DLD1 (cell line): ENCODE results near the gene VTI1A.
"Not testable (repeated sequence)": the region's sequence is repeated elsewhere in the genome, so short reads cannot be mapped to it uniquely, and the experiment has no call there.

Experiments used
- in situ Hi-C: cut with HindIII; loops from 2 replicates; pipeline ENCODE4 v1.10.0; 2017; ENCODE audit warnings: low sequenced_read_pairs

Gene VTI1A

DNA sequence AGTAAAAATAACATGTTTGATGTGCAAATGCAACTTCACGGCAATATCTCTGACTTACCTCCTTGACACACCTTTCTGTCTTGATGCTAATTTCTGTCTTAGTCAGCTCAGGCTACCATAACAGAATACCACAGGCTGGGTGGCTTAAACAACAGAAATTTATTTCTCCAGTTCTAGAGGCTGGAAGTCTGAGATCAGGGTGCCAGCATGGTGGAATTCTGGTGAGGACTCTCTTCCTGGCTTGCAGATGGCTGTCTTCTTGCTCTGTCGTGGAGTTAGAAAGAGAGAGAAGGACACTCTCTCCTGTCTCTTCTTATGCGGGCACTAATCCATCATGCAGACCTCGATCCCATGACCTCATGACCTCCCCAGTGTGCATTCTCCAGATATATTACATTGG, 134.9 kb downstream of the VTI1A start:
- in situ Hi-C loops: no loop called here

- in situ Hi-C loops: no loop called here
Observed at GRCh38 chr10:112583236-112583939, 136.4 kb downstream of the VTI1A start.

- in situ Hi-C loops: no loop called here
Observed at GRCh38 chr10:112584276-112584675, 137.3 kb downstream of the VTI1A start.

DNA sequence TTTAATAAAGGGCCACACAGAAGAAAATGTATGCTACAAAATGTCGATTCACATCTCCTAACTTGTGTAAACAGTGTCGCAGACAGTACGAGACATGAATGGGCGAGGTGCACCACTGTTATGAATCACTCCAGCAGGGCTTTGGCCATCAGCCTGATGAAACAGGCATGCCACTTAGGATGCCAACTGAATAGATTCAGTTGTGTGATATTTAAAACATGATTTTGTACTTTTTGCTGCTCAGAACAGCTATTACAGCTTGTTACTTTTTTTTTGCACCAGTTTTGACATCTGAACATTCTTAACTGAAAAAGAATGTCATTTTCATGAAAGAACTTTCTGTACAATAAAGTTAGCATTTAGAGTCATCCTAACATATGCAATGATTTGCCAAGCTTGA, 138.1 kb downstream of the VTI1A start:
- in situ Hi-C loops: no loop called here

- in situ Hi-C loops: no loop called here
Observed at GRCh38 chr10:112585960-112586359, 138.9 kb downstream of the VTI1A start.

DNA sequence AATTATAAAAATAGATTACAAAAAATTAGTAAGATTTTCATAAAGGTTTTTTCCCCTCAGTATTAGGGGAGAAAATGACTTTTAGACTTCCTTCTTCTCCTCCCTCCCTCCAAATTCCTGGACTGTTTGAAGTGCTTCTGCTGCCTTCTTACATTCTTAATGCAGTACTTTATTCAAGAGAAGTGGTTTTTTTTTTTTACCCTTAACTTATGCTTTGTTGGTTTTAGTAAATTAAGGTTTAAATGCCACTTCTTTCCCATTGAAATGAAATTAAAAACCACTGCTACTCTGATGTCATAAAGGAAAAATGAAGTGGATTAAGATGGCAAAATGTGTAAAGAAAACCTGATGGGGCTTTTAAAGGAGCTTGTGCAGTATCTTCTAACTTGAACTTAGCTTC, 140.7 kb downstream of the VTI1A start:
- in situ Hi-C loops: no loop called here

GRCh38 chr10:112588225-112588990, 141.4 kb downstream of the VTI1A start:
- in situ Hi-C loops: no loop called here

- in situ Hi-C loops: no loop called here
Observed at GRCh38 chr10:112589081-112589480, 142.1 kb downstream of the VTI1A start.

- in situ Hi-C loops: not testable (repeated sequence)
Observed at GRCh38 chr10:112590786-112591185, 143.8 kb downstream of the VTI1A start.

DNA sequence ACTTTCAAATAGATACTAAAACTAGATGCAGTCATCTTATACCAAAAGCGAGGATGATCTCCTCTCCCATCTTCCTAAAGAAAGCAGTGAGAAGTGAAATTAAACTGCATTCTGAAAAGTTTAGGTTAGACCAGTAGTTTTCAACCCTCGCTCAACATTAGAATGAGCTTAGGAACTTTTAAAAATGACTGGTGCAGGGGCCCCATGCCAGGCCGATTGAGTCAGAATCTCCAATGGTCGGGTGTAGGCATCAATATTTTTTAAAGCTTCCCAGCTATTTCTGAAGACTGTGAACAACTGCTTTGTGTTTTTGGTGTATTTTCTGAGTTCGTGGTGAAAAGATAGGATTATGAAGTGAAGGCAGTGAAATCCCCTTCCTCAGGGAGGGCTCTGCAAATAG, 146.0 kb downstream of the VTI1A start:
- in situ Hi-C loops: no loop called here

DNA sequence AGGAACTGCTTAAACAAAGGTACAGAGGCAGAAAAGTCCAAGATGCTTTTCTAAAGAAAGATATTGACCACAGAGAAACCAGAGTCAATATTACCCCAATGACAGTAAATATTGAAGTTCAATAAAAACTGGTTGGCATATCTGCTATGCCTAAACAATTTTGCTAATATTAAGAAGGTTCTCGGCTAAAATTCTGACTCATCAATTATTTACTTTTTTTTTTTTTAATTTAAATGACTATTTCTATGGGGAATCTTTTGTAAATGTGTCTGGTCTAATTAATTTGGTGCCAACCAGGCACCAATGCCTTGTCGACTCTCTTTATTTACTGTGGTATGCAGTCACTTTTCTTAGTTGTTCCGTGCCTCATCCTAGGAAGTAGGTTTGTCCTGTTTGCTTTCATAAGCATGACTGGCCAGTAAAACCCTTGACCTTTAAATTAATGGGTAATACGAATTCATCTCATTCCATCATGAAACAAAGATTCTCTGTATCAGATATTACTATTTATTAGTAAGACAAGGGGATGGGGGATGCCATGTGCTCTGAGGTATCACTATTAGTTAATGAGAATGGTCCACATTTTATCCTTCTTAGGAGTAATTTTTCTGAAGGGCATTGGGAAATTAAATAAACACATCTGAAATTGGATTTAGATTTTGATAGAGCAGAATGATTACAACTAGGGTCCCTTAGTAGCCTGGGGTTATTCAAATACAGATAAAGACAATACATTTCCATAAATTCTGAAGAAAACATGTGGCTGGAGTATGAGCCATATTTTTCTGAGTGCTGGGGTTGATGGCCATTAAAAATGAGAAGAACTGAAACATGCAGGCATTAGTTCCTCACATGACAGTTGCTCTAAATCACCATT, 154.4 kb downstream of the VTI1A start:
- in situ Hi-C loops: no loop called here

- in situ Hi-C loops: no loop called here
Observed at GRCh38 chr10:112603062-112603461, 156.0 kb downstream of the VTI1A start.

- in situ Hi-C loops: no loop called here
Observed at GRCh38 chr10:112605063-112605462, 158.0 kb downstream of the VTI1A start.

- in situ Hi-C loops: no loop called here
Observed at GRCh38 chr10:112607506-112607905, 160.5 kb downstream of the VTI1A start.

DNA sequence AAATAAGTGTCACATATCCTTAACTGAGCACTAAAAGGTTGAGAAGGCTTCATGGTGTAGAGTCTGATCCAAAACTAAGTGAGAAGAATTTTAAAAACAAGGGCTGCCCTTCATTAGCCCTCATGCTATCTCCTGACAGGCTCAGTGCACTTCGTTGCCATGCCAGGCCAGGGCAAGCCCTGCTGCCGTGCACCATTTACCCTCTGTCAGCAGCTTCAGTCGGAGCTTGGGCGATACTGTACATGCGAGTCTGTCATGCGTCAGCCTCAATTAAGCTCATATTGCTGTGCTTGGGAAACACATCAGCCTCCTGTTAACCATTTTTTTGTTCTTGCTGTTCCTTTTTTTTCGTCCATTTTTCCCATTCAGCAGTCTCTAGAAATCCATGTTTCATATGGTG, 166.6 kb downstream of the VTI1A start:
- in situ Hi-C loops: no loop called here

DNA sequence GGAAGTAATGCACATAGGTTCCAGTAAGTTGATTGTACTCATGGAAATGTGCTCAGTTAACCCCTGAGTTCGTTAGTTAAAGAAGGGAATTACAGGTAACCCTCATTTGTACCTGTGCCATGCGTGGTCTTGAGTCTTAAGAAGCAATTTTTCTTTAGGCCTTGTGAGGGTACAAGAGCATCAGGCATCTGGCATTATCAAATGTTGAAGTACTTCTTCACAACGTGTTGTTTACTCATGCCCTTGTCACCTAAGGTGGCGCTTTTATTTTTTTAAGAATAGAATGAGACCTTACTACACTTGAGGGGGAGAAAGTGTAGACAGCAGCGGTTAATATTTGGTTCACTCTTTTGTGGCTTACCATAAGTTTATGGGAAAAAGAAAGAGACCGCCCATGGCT, 167.1 kb downstream of the VTI1A start:
- in situ Hi-C loops: no loop called here

DNA sequence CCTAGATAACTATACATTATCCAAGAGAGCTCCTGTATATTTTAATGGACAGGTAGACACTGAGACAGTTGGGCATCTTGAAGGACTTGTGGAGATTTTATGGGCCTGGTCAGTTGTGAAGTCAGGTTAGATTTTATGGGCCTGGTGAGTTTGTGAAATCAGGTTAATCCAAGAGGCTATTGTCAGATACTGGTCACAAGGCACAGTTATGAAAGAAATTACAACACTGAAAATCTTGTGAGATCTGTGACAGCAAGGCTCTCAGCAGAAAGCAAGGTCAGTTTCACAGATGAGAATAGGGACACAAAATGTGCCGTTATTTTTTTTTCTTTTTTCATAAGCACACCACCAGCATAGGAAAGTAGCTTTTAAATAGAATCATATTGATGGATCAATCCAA, 167.6 kb downstream of the VTI1A start:
- in situ Hi-C loops: no loop called here

DNA sequence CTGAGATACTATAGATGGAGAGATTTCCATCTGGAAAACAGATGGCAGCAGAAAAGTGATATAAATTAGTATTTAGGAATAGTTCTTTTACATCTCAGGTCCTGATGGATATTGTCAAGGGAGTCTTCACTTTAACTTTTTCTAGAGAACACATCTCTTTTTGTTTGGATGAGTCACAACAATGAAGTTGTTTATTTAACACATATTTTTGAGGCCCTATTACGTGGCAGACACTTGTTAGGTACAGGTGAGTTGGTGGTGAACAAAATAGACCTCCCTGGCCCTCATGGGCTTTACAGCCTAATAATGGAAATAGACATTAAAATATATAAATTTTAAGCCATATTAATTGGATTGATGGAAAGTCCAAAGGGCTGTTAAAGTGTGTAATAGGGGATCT, 168.3 kb downstream of the VTI1A start:
- in situ Hi-C loops: no loop called here

- in situ Hi-C loops: no loop called here
Observed at GRCh38 chr10:112616647-112617046, 169.6 kb downstream of the VTI1A start.

GRCh38 chr10:112618814-112619213, 171.8 kb downstream of the VTI1A start:
- in situ Hi-C loops: no loop called here

DNA sequence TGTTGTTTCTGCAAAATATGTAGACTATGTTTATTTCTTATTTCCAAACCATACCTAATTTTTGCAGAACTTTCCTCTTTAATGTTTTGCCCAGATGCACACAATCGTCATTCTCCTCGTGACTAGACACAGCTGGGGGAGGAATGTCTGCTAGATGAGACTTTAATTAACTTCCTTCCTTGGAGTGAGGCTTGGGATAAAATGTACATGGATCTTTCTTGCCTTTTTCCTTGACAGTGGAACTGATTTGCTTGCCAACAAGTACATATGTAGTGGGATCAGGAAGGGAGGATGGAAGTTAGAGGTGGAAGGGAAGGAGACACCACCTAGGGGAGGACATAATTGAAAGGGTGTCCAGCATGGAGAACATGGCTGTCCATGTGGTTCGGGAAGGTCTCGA, 172.5 kb downstream of the VTI1A start:
- in situ Hi-C loops: no loop called here

DNA sequence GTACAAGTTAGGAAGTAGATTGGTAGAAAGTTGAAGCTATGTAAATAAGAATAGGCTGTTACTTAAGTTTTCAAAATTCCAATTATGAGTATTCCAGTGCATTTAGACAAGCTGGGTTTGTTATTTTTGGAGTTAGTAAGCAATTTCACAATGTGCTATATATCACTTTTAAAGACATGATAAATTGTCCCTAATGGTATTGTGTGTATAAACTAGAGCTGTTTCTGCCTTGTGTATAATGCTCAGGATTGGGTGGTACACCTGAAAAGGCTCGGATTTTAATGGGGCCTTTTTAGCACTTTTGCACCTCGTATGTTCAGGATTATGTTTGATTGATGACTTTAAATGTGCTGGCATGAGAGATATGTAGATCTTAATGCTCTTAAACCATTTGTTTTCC, 175.8 kb downstream of the VTI1A start:
- in situ Hi-C loops: no loop called here
